GM12878 (cell line): ENCODE measurements around the gene CALCA.

Experiments
- BCL11A ChIP-seq: IDR thresholded peaks from 2 replicates; pipeline ENCODE4 v1.6.1; 2011; ENCODE audit warnings: low read depth, low read length
- CTCF ChIP-seq, 3 experiments: IDR thresholded peaks in 2 of 3; conservative IDR thresholded peaks in 1 of 3; 2 replicates each; pipeline ENCODE4 v1.5.1; 2011; ENCODE audit warnings: low read depth in 3 of 3, low read length in 3 of 3, mild to moderate bottlenecking in 3 of 3, control low read depth in 2 of 3, moderate library complexity in 2 of 3, inconsistent platforms in 1 of 3, mixed read lengths in 1 of 3; ENCODE audit not compliant: control insufficient read depth in 2 of 3, insufficient read depth in 1 of 3; ENCODE audit errors: extremely low read depth in 1 of 3
- EP300 ChIP-seq, 2 experiments: fragments of 150-350 bp in 1 of 2; IDR thresholded peaks; 2 replicates each; pipeline ENCODE4 v1.6.1; 2011 to 2012; ENCODE audit warnings: low read depth in 2 of 2, low read length in 2 of 2, borderline replicate concordance in 1 of 2, improper control_type of control experiment in 1 of 2, inconsistent platforms in 1 of 2; ENCODE audit not compliant: control insufficient read depth in 1 of 2
- POLR2A ChIP-seq: IDR thresholded peaks from 2 replicates; pipeline ENCODE4 v1.6.1; 2011; ENCODE audit warnings: low read depth, mild to moderate bottlenecking, low read length
- POLR2AphosphoS5 ChIP-seq: IDR thresholded peaks from 2 replicates; pipeline ENCODE4 v1.6.1; 2011; ENCODE audit warnings: mild to moderate bottlenecking, low read length, inconsistent platforms
- USF1 ChIP-seq: IDR thresholded peaks from 2 replicates; pipeline ENCODE4 v1.6.1; 2011; ENCODE audit warnings: borderline replicate concordance, low read depth, mild to moderate bottlenecking, moderate library complexity, mixed read lengths, low read length; ENCODE audit not compliant: insufficient read depth; ENCODE audit errors: extremely low read length
- WRNIP1 ChIP-seq: IDR thresholded peaks from 2 replicates; pipeline ENCODE4 v1.6.1; 2011; ENCODE audit warnings: low read depth, low read length, improper control_type of control experiment, borderline replicate concordance

- TF ChIP-seq CTCF (IDR thresholded peaks at IDR 0.05 in 2 of 3, conservative IDR thresholded peaks at IDR 0.05 in 1 of 3; ENCODE audit: control insufficient read depth in 2 of 3, extremely low read depth in 1 of 3, insufficient read depth in 1 of 3, low read depth in 3 of 3, low read length in 3 of 3) (peak; percentile 33 to 53 (median 50); a peak in 5 of 6 replicates), POLR2AphosphoS5 (no peak), POLR2A (no peak), USF1 (no peak), BCL11A (no peak), EP300 (IDR thresholded peaks at IDR 0.05; ENCODE audit: borderline replicate concordance in 1 of 2, control insufficient read depth in 1 of 2, low read depth in 2 of 2, low read length in 2 of 2) (no peak), WRNIP1 (no peak)
Observed at GRCh38 chr11:15006139-15006759, 34.1 kb upstream of the CALCA start.
